Endothelial cell of umbilical vein (primary cell): Measurements from ENCODE around the gene CRACR2A.

ENCODE experiments used
- EZH2 ChIP-seq: IDR thresholded peaks from 2 replicates; pipeline ENCODE4 v1.6.1; 2012; ENCODE audit warnings: borderline replicate concordance, low read depth, mild to moderate bottlenecking, moderate library complexity, low read length, inconsistent platforms; ENCODE audit not compliant: severe bottlenecking
- FOS ChIP-seq: IDR thresholded peaks from 2 replicates; pipeline ENCODE4 v1.6.1; 2011; ENCODE audit warnings: mild to moderate bottlenecking, low read length, moderate library complexity, borderline replicate concordance; ENCODE audit not compliant: insufficient read depth
- JUN ChIP-seq: IDR thresholded peaks from 2 replicates; pipeline ENCODE4 v1.6.1; 2011; ENCODE audit warnings: borderline replicate concordance, low read depth; ENCODE audit not compliant: insufficient read length, insufficient read depth
- POLR2A ChIP-seq: IDR thresholded peaks from 2 replicates; pipeline ENCODE4 v1.6.1; 2012; ENCODE audit warnings: low read depth, mild to moderate bottlenecking, control low read depth, low read length
- TF ChIP-seq, protein P1 (sequence below), 2 donors: IDR thresholded peaks; 1 replicate in 1 of 2; 2 replicates in 1 of 2; pipeline ENCODE4 v1.5.1; 2011; ENCODE audit warnings: low read length in 2 of 2, mild to moderate bottlenecking in 2 of 2, moderate library complexity in 2 of 2, control low read depth in 1 of 2, inconsistent platforms in 1 of 2, low read depth in 1 of 2; ENCODE audit not compliant: insufficient read depth in 1 of 2; ENCODE audit errors: extremely low read depth in 1 of 2

DNA sequence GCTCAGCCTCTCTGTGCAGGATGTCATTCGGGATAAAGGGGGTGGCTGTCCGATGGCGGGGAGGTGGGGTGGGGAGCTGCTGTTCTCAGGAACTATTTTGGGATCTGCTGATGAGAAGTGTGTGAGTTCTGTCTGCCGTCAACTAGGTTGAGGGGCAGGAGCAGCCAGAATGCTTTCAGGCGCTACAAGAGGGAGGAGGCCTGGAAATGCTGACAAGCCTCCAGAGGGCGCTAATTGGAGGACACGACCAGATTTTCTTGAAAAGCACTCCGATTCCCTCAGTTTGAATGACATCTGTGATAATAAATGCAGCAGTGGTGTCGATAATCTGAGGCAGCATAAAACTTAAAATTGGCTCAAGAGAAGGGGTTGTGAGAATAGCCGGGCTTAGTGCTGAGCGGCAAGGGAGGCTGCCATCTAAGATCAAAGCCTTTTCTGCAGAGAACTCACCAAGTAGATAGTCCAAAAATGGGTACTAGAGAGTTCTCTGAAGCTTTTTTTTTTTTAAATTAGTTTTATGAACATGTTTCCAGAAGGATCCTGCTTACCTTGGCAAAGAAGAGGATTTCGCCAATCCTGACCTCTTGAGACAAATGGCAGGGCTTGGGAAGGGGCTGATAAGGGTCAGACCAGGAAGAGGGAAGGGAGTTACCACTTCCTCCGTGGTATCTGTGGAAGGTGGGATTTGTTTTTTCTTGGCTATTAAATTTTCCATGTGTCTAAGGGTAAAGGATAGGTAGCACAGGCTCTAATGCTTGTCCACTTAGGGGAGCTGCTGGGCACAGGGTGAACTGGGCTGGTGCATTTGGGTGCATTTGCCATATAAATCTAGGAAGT lies 94.4 kb downstream of the CRACR2A start:
- TF ChIP-seq, protein P1, sequence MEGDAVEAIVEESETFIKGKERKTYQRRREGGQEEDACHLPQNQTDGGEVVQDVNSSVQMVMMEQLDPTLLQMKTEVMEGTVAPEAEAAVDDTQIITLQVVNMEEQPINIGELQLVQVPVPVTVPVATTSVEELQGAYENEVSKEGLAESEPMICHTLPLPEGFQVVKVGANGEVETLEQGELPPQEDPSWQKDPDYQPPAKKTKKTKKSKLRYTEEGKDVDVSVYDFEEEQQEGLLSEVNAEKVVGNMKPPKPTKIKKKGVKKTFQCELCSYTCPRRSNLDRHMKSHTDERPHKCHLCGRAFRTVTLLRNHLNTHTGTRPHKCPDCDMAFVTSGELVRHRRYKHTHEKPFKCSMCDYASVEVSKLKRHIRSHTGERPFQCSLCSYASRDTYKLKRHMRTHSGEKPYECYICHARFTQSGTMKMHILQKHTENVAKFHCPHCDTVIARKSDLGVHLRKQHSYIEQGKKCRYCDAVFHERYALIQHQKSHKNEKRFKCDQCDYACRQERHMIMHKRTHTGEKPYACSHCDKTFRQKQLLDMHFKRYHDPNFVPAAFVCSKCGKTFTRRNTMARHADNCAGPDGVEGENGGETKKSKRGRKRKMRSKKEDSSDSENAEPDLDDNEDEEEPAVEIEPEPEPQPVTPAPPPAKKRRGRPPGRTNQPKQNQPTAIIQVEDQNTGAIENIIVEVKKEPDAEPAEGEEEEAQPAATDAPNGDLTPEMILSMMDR (IDR thresholded peaks at IDR 0.05; ENCODE audit: extremely low read depth in 1 of 2, insufficient read depth in 1 of 2, low read depth in 1 of 2, low read length in 2 of 2), result peak; percentile 44 to 68
- no peak for TF ChIP-seq POLR2A
- TF ChIP-seq JUN, result no peak
- TF ChIP-seq EZH2, result no peak
- no peak for TF ChIP-seq FOS
